Measurements from ENCODE around the gene GPR153. TPM values are rescaled to one million over a fixed set of nuclear protein-coding genes. Genes with fewer than 3 reads are reported as not detected.

Gene GPR153
- total RNA-seq, 6 experiments from 2014 or later = 1.5 to 34.6 (median 6.6) TPM

- intact Hi-C loops (cut with DNase I) = no loop called here
Measured at GRCh38 chr1:6274622-6275139, 13.8 kb upstream of the GPR153 start.

DNA sequence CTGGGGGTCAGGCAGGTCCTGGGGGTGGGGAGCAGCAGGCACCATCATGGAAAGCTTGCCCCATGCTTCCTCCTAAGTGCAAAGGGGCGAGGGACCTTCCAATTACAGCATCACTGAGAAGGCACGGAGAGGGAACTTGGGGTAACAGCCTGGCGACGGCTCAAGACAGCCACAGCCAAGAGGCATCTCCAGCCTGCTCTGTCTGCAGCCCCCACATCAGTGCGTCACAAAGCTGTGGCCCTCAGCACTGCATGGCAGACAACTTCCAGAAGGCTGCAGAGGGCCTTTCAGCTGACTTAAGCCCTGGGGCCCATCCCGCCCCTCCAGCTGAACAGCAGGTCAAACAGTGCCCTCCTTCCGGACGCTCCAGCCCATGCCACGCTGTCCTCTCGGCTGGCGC, 13.2 kb upstream of the GPR153 start:
- Histone ChIP-seq H3K4me1 (no peaks in the 10 kb centered on the region), H3K9me3 (no peaks in the 10 kb centered on the region), H3K27ac (no peak overlapping the region), H3K4me3 (no peak overlapping the region), H3K27me3 (no peaks in the 10 kb centered on the region), H3K36me3 (no peaks in the 10 kb centered on the region)
- ATAC-seq (no peak), DNase-seq (no peak)
- TF ChIP-seq POLR2A (IDR thresholded peaks at IDR 0.05) (no peak), CTCF (IDR thresholded peaks at IDR 0.05) (no peak)
- intact Hi-C loops (cut with DNase I) = no loop called here
- no CpG with 5 or more reads among the region's 11 CpGs for WGBS (ENCODE audit: insufficient coverage, low coverage, low lambda C conversion rate, missing lambda C conversion rate)

More at GRCh38 chr1:6274622-6275139, 13.8 kb upstream of the GPR153 start:
- Histone ChIP-seq H3K9me3 (no peaks in the 10 kb centered on the region), H3K4me1 (no peaks in the 10 kb centered on the region), H3K27me3 (no peaks in the 10 kb centered on the region), H3K27ac (no peak overlapping the region), H3K4me3 (no peak overlapping the region), H3K36me3 (no peaks in the 10 kb centered on the region)
- 98% methylated on average over 14 of the region's 16 CpGs for WGBS (ENCODE audit: insufficient coverage, low coverage, low lambda C conversion rate, missing lambda C conversion rate)
- ATAC-seq (no peak), DNase-seq (no peak)
- TF ChIP-seq POLR2A (IDR thresholded peaks at IDR 0.05) (no peak), CTCF (IDR thresholded peaks at IDR 0.05) (no peak)

- WGBS (ENCODE audit: insufficient coverage, low coverage, low lambda C conversion rate, missing lambda C conversion rate) = 86% methylated on average over 9 of the region's 19 CpGs
- H3K9me3 ChIP-seq = no peaks in the 10 kb centered on the region
- H3K4me3 ChIP-seq = no peak overlapping the region
- no peaks in the 10 kb centered on the region for H3K27me3 ChIP-seq
- peak in 1 of 4 donors; percentile 22 for ATAC-seq
- no peak for DNase-seq
- intact Hi-C loops (cut with DNase I) = no loop called here
- TF ChIP-seq POLR2A (IDR thresholded peaks at IDR 0.05) (no peak), CTCF (IDR thresholded peaks at IDR 0.05) (no peak)
- no peaks in the 10 kb centered on the region for H3K4me1 ChIP-seq
- H3K27ac ChIP-seq = no peak overlapping the region
- no peaks in the 10 kb centered on the region for H3K36me3 ChIP-seq
Measured at GRCh38 chr1:6273380-6273891, 12.5 kb upstream of the GPR153 start.

- no peaks in the 10 kb centered on the region for H3K9me3 ChIP-seq
- intact Hi-C loops (cut with DNase I) = no loop called here
- no peak for ATAC-seq
- no peak overlapping the region for H3K27ac ChIP-seq
- H3K4me3 ChIP-seq = no peak overlapping the region
- TF ChIP-seq POLR2A (IDR thresholded peaks at IDR 0.05) (no peak), CTCF (IDR thresholded peaks at IDR 0.05) (no peak)
- H3K27me3 ChIP-seq = no peaks in the 10 kb centered on the region
- no peaks in the 10 kb centered on the region for H3K36me3 ChIP-seq
- WGBS (ENCODE audit: insufficient coverage, low coverage, low lambda C conversion rate, missing lambda C conversion rate) = 89% methylated on average over 3 of the region's 6 CpGs
- no peaks in the 10 kb centered on the region for H3K4me1 ChIP-seq
- no peak for DNase-seq
Measured at GRCh38 chr1:6272868-6273267, 12.0 kb upstream of the GPR153 start.
